IPS DF 6.9 (cell line): ENCODE data around the gene DMD.

Source experiments
- DNase-seq: peaks from one replicate; pipeline ENCODE4 v3.0.0-alpha.2; 2013; ENCODE audit warnings: low read depth, low spot score
- H3K27ac ChIP-seq: one replicate; pipeline ENCODE4 v1.5.1; 2013; ENCODE audit warnings: low read length, control low read depth
- H3K27me3 ChIP-seq: 2 replicates; pipeline ENCODE4 v1.6.1; 2013; ENCODE audit warnings: mild to moderate bottlenecking, low read length; ENCODE audit not compliant: control insufficient read depth, insufficient read depth
- H3K36me3 ChIP-seq: 2 replicates; pipeline ENCODE4 v1.6.1; 2013; ENCODE audit warnings: low read length; ENCODE audit not compliant: control insufficient read depth, insufficient read depth
- H3K4me1 ChIP-seq: 2 replicates; pipeline ENCODE4 v1.6.1; 2013; ENCODE audit warnings: low read length; ENCODE audit not compliant: control insufficient read depth, insufficient read depth
- H3K4me3 ChIP-seq: 2 replicates; pipeline ENCODE4 v1.5.1; 2013; ENCODE audit warnings: mild to moderate bottlenecking, low read length
- H3K9me3 ChIP-seq: 2 replicates; pipeline ENCODE4 v1.6.1; 2013; ENCODE audit warnings: low read length, inconsistent platforms; ENCODE audit not compliant: control insufficient read depth, insufficient read depth
- WGBS: extraction: QIAGEN DNeasy Blood & Tissue Kit; methylation state at CpG from one replicate; pipeline ENCODE4 v1.1.7; 2013; ENCODE audit warnings: mixed read lengths, missing lambda C conversion rate; ENCODE audit not compliant: insufficient read length, insufficient coverage; 5-methylcytosine and 5-hydroxymethylcytosine counted together

Gene DMD

DNA sequence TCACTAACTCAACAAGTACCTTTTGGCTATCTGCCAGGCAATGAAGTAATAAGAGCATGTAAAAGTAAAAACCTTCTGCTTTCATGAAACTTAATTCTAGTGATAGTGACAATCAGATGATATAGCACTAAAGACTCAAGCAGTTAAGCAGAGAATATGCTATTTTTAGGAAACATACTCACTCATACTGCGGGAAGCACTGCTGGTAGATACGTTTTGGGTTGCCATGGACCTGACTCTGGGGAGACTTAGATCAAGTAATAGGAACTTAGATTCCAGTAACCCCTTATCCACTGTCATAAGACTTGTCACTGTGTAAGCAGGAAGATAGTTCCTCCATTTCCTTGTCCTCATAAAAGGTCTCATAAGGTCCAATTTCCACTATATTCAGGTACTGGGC is 386.3 kb downstream of the DMD start:
- H3K27me3 ChIP-seq: no peaks in the 10 kb centered on the region
- H3K27ac ChIP-seq: no peak overlapping the region
- no peak overlapping the region for H3K4me3 ChIP-seq
- no CpG with 5 or more reads among the region's 2 CpGs for WGBS
- no peak for DNase-seq
- no peaks in the 10 kb centered on the region for H3K4me1 ChIP-seq
- H3K36me3 ChIP-seq: no peaks in the 10 kb centered on the region
- no peaks in the 10 kb centered on the region for H3K9me3 ChIP-seq

GRCh38 chrX:32804034-32804433 is 407.3 kb downstream of the DMD start:
- Histone ChIP-seq H3K27ac (no peak overlapping the region), H3K4me3 (no peak overlapping the region), H3K9me3 (no peaks in the 10 kb centered on the region), H3K36me3 (no peaks in the 10 kb centered on the region), H3K27me3 (no peaks in the 10 kb centered on the region), H3K4me1 (no peaks in the 10 kb centered on the region)
- WGBS: no CpG with 5 or more reads among the region's 10 CpGs
- no peak for DNase-seq

- no peaks in the 10 kb centered on the region for H3K27me3 ChIP-seq
- H3K36me3 ChIP-seq: no peaks in the 10 kb centered on the region
- no peak for DNase-seq
- WGBS: no CpG with 5 or more reads among the region's 3 CpGs
- no peak overlapping the region for H3K27ac ChIP-seq
- H3K4me3 ChIP-seq: no peak overlapping the region
- no peaks in the 10 kb centered on the region for H3K4me1 ChIP-seq
- H3K9me3 ChIP-seq: no peaks in the 10 kb centered on the region
Measured at GRCh38 chrX:32798990-32799389, 412.4 kb downstream of the DMD start.

GRCh38 chrX:32788936-32789335 is 422.4 kb downstream of the DMD start:
- no peak overlapping the region for H3K4me3 ChIP-seq
- no peaks in the 10 kb centered on the region for H3K9me3 ChIP-seq
- WGBS: no CpG with 5 or more reads among the region's 1 CpG
- no peak overlapping the region for H3K27ac ChIP-seq
- no peak for DNase-seq
- H3K27me3 ChIP-seq: no peaks in the 10 kb centered on the region
- no peaks in the 10 kb centered on the region for H3K36me3 ChIP-seq
- H3K4me1 ChIP-seq: no peaks in the 10 kb centered on the region

- WGBS: no CpG with 5 or more reads among the region's 4 CpGs
- no peaks in the 10 kb centered on the region for H3K36me3 ChIP-seq
- DNase-seq: no peak
- no peaks in the 10 kb centered on the region for H3K9me3 ChIP-seq
- no peaks in the 10 kb centered on the region for H3K4me1 ChIP-seq
- no peaks in the 10 kb centered on the region for H3K27me3 ChIP-seq
- H3K4me3 ChIP-seq: no peak overlapping the region
- no peak overlapping the region for H3K27ac ChIP-seq
Measured at GRCh38 chrX:32780109-32780508, 431.2 kb downstream of the DMD start.

GRCh38 chrX:32778965-32779364 is 432.4 kb downstream of the DMD start:
- H3K36me3 ChIP-seq: no peaks in the 10 kb centered on the region
- no peak overlapping the region for H3K27ac ChIP-seq
- H3K4me1 ChIP-seq: no peaks in the 10 kb centered on the region
- WGBS: no CpG with 5 or more reads among the region's 4 CpGs
- H3K9me3 ChIP-seq: no peaks in the 10 kb centered on the region
- no peak for DNase-seq
- H3K27me3 ChIP-seq: no peaks in the 10 kb centered on the region
- H3K4me3 ChIP-seq: no peak overlapping the region

GRCh38 chrX:32774966-32775365 is 436.4 kb downstream of the DMD start:
- Histone ChIP-seq H3K27ac (no peak overlapping the region), H3K36me3 (no peaks in the 10 kb centered on the region), H3K4me3 (no peak overlapping the region), H3K9me3 (no peaks in the 10 kb centered on the region), H3K27me3 (no peaks in the 10 kb centered on the region), H3K4me1 (no peaks in the 10 kb centered on the region)
- WGBS: no CpG with 5 or more reads among the region's 3 CpGs
- no peak for DNase-seq

- DNase-seq: no peak
- no peaks in the 10 kb centered on the region for H3K9me3 ChIP-seq
- H3K4me1 ChIP-seq: no peaks in the 10 kb centered on the region
- H3K36me3 ChIP-seq: no peaks in the 10 kb centered on the region
- H3K27me3 ChIP-seq: no peaks in the 10 kb centered on the region
- no peak overlapping the region for H3K27ac ChIP-seq
- H3K4me3 ChIP-seq: no peak overlapping the region
- no CpG with 5 or more reads among the region's 1 CpG for WGBS
Measured at GRCh38 chrX:32749070-32749469, 462.3 kb downstream of the DMD start.

DNA sequence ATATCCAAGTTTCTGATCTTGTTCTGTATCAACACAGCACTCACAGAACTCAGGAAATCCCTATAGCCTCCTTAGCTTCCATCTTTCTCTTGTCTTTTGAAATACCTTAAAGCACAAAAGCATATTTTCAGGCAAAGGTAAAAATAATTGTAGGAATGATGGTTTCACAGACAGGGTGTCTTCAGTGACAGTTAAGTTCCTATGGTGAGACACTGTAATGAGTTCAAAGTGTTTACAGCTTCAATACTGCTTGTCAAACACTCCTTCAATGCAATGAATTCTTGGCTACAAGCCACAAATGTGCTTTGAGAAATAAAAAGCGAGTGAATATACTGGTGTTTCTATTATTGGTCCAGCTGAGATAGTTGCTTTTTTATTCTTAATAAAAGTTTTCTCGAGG is 466.0 kb downstream of the DMD start:
- Histone ChIP-seq H3K27me3 (no peaks in the 10 kb centered on the region), H3K4me3 (no peak overlapping the region), H3K27ac (no peak overlapping the region), H3K9me3 (no peaks in the 10 kb centered on the region), H3K36me3 (no peaks in the 10 kb centered on the region), H3K4me1 (no peaks in the 10 kb centered on the region)
- DNase-seq: no peak
- no CpG with 5 or more reads among the region's 2 CpGs for WGBS

GRCh38 chrX:32744921-32745320 is 466.4 kb downstream of the DMD start:
- no peak overlapping the region for H3K27ac ChIP-seq
- no peaks in the 10 kb centered on the region for H3K4me1 ChIP-seq
- DNase-seq: no peak
- no peak overlapping the region for H3K4me3 ChIP-seq
- no peaks in the 10 kb centered on the region for H3K9me3 ChIP-seq
- WGBS: no CpG with 5 or more reads among the region's 1 CpG
- no peaks in the 10 kb centered on the region for H3K36me3 ChIP-seq
- H3K27me3 ChIP-seq: no peaks in the 10 kb centered on the region

DNA sequence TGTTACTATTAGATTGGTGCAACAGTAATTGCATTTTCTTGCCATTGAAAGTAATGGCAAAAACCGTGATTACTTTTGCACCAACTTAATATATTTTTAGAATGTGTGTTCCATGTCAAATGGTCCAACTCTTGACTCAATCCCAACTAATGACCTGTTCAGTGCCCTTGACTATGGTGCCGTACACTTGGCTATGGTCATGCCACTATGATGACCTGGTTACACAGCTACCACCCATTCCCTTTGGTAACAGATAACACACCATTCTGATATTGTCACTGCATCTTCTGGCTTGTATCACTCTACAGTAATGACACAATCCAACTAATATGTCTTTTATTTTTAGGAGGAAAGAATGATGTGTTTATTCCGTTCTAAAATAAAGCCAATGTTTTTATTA is 469.4 kb downstream of the DMD start:
- Histone ChIP-seq H3K27me3 (no peaks in the 10 kb centered on the region), H3K9me3 (no peaks in the 10 kb centered on the region), H3K4me1 (no peaks in the 10 kb centered on the region), H3K27ac (no peak overlapping the region), H3K36me3 (no peaks in the 10 kb centered on the region), H3K4me3 (no peak overlapping the region)
- DNase-seq: no peak
- no CpG with 5 or more reads among the region's 3 CpGs for WGBS
